Fibroblast of skin of right biceps (primary cell): Measurements from ENCODE around the gene DAB2IP.

Source experiments
- DNase-seq: peaks from one replicate; pipeline ENCODE4 v3.0.0-alpha.2; 2013

Gene DAB2IP

GRCh38 chr9:121707477-121708424 lies 56.3 kb downstream of the DAB2IP start:
- DNase-seq = peak; percentile 18

- DNase-seq = no peak
Measured at GRCh38 chr9:121708768-121709488, 57.5 kb downstream of the DAB2IP start.

DNA sequence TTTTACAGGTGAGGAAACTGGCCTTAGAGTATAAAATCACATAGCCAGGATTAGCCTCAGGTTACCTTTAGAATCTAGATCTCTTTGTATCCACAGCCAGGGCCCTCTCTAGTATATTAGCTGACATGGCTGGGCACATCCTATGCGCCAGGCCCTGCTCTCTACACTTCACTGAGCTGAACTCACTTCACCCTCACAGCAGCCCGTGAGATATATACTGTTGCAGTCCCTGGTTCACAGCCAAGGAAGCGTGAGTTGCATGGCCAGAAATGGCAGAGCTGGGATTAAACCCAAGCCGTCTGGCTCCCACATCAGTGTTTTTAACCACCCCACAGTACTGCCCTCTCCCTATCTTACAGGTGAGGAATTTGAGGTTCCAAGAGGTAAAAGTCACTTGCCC lies 58.4 kb downstream of the DAB2IP start:
- no peak for DNase-seq

- DNase-seq = no peak
Measured at GRCh38 chr9:121711281-121711680, 59.8 kb downstream of the DAB2IP start.

DNA sequence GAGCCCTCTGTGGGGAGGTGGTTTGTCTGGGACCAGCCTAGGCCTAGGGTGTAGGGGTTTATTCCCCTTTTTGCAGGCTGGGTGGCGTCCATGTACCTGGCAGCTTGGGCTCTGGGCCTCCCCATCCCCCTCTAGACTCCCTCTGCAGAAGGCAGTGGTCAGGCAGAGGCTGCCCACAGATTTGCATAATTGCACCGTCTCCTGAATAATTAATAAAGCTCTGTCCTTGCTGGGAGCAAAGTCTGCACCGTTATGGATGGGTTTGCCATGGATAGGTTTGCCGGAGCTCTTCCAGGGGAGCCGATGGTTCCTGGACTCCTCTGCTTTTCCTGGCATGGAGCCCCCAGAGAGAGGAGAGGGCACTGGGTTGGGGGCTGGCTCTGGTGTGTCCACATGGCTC lies 60.4 kb downstream of the DAB2IP start:
- DNase-seq = no peak

GRCh38 chr9:121713400-121714070 lies 62.1 kb downstream of the DAB2IP start:
- no peak for DNase-seq

DNA sequence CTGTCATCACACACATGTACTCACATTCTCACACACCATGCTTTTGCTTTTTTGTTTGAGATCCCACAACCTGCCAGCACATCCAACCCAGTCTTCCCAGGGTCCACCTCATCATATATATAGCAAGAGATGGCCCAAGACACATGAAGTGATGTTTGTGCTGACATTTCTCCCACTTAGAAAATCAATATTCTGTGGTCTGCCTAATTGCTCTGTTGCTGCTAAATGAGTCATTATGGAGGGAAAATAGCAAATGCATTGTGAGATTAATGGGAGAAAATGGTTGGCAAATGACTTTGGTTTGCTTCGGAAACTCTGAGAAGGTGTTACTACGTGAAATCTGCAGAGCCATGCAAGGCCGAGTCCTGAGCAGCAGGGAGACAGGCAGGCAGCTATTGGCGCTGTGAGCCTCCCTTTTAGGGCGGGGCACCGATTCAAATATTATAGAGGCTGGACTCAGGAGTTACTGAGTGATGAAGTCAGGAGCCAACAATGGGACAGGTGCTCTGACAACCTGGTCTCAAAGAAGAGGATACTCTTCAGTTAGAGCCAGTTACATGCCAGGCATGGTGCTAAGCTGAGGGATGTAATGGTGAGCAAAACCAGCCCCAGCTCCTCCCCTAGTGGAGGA lies 62.8 kb downstream of the DAB2IP start:
- DNase-seq = no peak

GRCh38 chr9:121714873-121715272 lies 63.4 kb downstream of the DAB2IP start:
- DNase-seq = no peak

DNA sequence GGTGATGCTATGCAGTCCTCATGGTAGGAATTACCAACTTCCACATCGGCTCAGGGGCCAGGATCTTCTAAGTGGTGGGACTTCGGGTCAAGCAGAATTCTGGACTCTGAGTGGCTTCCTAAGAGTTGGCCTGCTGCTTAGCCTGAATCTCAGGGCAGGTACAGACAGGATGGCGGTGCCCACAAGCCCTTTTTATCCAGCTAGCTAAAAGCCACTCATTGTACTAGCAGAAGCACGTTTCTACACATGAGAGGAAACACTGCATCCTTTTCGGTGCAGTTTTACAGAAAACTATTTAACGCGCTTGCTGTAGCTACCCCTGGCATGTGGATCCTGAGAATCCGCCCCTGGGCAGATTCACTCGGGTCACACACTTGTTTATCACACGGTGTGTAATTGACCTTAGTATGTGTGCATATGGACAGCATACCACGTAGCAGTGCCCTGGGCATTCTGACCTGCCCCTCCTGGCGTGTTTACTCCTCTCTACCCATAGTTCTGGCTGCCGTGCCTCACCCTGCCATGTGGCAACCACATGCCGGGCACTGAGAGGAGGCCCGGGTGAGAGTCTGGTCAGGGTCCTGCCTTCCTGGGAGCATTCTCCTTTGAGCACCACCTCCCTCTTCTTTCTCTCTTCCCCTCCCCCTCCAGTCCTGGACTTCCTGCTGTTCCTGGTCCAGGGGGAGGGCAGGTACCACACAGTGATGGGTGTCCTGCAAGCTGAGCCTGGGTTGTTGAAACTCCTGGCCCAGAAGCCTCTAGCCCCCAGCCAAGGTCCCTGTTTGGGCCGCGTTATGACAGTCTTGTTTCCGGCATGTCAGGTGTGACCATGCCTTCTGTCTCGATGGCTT lies 65.9 kb downstream of the DAB2IP start:
- no peak for DNase-seq

- DNase-seq = peak; percentile 46
Measured at GRCh38 chr9:121718084-121718483, 66.7 kb downstream of the DAB2IP start.

GRCh38 chr9:121718501-121718900 lies 67.1 kb downstream of the DAB2IP start:
- DNase-seq = no peak

DNA sequence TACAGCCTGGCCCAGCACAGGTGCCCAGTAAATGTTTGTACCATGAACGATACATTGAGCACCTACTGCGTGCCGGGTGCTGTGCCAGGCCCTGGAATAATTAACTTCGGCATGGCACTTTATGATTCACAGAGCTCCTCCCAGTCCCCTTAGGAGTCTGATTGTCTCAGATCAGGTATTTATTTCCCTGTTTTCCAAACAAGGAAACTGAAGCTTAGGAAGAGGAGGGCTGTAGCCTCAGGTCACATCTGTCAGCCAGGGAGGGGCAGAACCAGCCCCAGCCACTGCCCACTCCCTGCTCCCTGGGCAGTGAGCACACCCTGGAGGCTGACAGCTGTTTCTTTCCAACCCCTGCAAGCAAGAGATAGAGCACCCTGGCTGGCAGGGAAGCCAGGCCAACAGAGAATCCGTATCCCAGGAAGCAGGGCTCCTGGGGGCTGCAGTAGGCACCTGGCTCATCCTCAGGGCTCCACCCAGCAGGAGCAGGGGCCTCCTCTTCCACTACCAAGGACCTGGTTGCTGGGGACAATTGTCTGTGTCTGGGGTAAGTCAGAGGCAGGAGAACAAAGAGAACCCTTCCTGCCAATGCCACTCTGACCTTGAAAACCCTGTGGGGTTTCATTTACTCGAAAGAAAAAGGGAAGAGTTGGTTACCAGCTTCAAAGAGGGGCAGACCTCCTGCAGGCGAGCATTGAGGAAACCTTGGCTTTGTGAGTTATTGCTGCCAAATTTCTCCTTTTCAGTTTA lies 69.0 kb downstream of the DAB2IP start:
- DNase-seq = no peak

DNA sequence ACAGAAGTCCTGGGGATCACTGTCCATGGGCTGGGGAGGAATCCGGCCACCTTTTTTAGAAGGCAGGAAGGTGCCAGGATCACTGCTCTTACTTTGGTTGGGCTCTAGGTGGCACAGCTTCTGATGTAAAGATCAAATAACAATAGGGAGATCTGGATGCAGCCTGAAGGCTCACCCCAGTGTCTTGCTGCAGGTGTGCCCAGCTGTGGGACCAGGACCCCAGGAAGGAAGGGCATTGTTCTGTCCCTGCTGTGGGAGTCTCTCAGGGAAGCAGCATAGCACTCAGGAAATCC lies 69.6 kb downstream of the DAB2IP start:
- DNase-seq = no peak

GRCh38 chr9:121721770-121722169 lies 70.3 kb downstream of the DAB2IP start:
- DNase-seq = no peak

GRCh38 chr9:121725008-121725775 lies 73.8 kb downstream of the DAB2IP start:
- DNase-seq = peak; percentile 97

GRCh38 chr9:121727295-121728020 lies 76.0 kb downstream of the DAB2IP start:
- no peak for DNase-seq

DNA sequence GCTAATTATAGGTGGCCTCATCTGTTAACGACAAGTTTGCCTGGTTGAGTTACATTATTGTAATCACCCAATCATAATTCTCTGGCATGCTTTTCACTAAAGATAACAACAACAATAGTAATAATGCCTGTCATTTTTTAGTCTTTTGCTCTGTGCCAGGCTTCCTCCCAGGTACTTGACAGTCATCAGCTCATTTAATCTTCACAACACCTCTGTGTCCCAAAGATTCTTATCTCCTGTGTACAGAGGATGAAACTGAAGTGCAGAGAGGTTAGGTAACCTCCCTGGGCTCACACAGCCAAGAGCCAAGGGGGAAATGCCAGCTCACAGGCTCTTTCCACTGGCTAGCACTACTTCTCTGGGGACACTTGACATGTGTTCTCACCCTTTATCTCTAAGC lies 77.5 kb downstream of the DAB2IP start:
- DNase-seq = no peak

DNA sequence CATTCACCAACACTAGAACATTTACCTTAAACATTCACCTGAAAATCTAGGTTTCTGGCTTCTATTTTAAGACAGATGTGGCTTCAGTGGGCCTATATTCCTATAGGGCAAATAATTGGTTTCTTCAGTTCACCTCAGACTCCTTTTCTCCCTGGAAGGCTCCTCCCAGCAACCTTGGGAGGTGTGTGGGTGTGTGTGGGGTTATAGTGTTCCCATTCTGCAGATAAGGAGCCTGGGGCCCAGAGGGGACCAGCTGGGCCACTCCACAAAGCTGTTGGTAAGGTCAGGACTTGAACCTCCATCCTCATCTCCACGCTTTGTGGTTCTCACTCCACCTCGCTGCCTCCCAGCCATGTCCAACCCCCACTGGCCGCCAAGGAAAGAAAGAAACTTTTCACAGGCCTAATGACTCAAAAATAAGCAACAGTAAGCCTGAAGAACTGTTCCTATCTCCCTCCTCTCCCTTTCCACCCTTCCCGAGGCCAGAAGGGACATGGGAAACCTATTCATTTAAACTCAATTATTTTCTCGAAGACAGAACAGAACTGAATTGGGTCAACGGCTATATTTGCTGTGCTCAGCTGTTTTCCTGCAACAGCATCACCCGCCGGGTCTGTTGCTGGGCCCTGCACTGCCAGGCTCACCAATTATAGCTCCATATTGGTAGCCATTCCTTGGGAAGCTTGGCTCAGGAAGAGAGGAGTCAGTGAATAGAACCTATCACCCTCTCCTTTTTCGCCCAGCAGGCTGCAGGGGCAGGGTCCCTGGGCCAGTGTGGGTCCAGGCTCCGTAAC lies 78.5 kb downstream of the DAB2IP start:
- DNase-seq = no peak

DNA sequence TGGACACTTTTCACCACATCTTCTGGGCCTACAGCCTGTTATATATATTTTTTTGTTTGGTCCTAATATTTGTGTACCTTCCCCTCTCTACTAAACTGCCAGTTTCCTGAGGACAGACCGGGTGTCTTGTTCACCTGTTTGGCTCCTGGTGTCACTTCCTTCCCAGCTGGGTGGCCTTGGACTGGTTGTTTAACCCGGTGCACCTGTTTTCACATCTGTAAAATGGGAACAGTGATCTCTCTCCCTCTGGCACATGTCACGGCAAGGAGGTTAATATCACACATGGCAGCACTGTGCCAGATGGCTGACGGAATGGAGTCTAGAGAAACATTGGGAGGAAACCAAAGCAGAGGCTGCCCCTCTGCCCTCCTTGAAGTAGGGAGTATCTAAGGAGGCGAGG lies 79.7 kb downstream of the DAB2IP start:
- DNase-seq = no peak
